ENCODE data around the gene TRIM14. TPM values are rescaled to one million over a fixed set of nuclear protein-coding genes. Genes with fewer than 3 reads are reported as not detected.
"Not testable (repeated sequence)": the region's sequence is repeated elsewhere in the genome, so short reads cannot be mapped to it uniquely, and the experiment has no call there.

Gene TRIM14
- total RNA-seq, 1 experiment from 2014 or later, result 34.1 TPM

- Mint-ChIP-seq H3K27ac (ENCODE audit: unreplicated experiment) (no peak overlapping the region), H3K36me3 (ENCODE audit: insufficient read depth, unreplicated experiment) (peaks cover 24% of the 10 kb centered on the region), H3K27me3 (ENCODE audit: unreplicated experiment) (no peaks in the 10 kb centered on the region), H3K9me3 (ENCODE audit: low read depth, unreplicated experiment) (no peaks in the 10 kb centered on the region), H3K4me1 (ENCODE audit: low read depth, unreplicated experiment) (no peaks in the 10 kb centered on the region), H3K4me3 (ENCODE audit: low read depth, unreplicated experiment) (no peak overlapping the region)
- no peak for DNase-seq
- intact Hi-C loops (cut with micrococcal nuclease; ENCODE audit: unreplicated experiment), result no loop called here
- CTCF ChIA-PET, result no interaction called here
- BruUV-seq (replicated peaks), result no TSS peak
- TF ChIP-seq CTCF (IDR thresholded peaks at IDR 0.05; ENCODE audit: unreplicated experiment), result no peak
Measured at GRCh38 chr9:98130576-98131228, 11.7 kb upstream of the TRIM14 start.

- H3K27ac Mint-ChIP-seq (ENCODE audit: unreplicated experiment); H3K4me3 Mint-ChIP-seq (ENCODE audit: low read depth, unreplicated experiment); H3K4me1 Mint-ChIP-seq (ENCODE audit: low read depth, unreplicated experiment); H3K27me3 Mint-ChIP-seq (ENCODE audit: unreplicated experiment); intact Hi-C loops (cut with micrococcal nuclease; ENCODE audit: unreplicated experiment); CTCF ChIA-PET; BruUV-seq (replicated peaks); DNase-seq; H3K9me3 Mint-ChIP-seq (ENCODE audit: low read depth, unreplicated experiment): not testable (repeated sequence)
- peaks cover 24% of the 10 kb centered on the region for H3K36me3 Mint-ChIP-seq (ENCODE audit: insufficient read depth, unreplicated experiment)
Measured at GRCh38 chr9:98130060-98130459, 11.0 kb upstream of the TRIM14 start.

- H3K27me3 Mint-ChIP-seq (ENCODE audit: unreplicated experiment), result no peaks in the 10 kb centered on the region
- TF ChIP-seq CTCF (IDR thresholded peaks at IDR 0.05; ENCODE audit: unreplicated experiment), result no peak
- H3K9me3 Mint-ChIP-seq (ENCODE audit: low read depth, unreplicated experiment), result no peaks in the 10 kb centered on the region
- intact Hi-C loops (cut with micrococcal nuclease; ENCODE audit: unreplicated experiment), result no loop called here
- H3K36me3 Mint-ChIP-seq (ENCODE audit: insufficient read depth, unreplicated experiment), result peaks cover 24% of the 10 kb centered on the region
- H3K27ac Mint-ChIP-seq (ENCODE audit: unreplicated experiment), result no peak overlapping the region
- no peaks in the 10 kb centered on the region for H3K4me1 Mint-ChIP-seq (ENCODE audit: low read depth, unreplicated experiment)
- no peak for DNase-seq
- CTCF ChIA-PET, result no interaction called here
- BruUV-seq (replicated peaks), result no TSS peak
- no peak overlapping the region for H3K4me3 Mint-ChIP-seq (ENCODE audit: low read depth, unreplicated experiment)
Measured at GRCh38 chr9:98129451-98129881, 10.4 kb upstream of the TRIM14 start.

GRCh38 chr9:98128316-98128715 is 9.3 kb upstream of the TRIM14 start:
- Mint-ChIP-seq H3K9me3 (ENCODE audit: low read depth, unreplicated experiment) (no peaks in the 10 kb centered on the region), H3K4me1 (ENCODE audit: low read depth, unreplicated experiment) (no peaks in the 10 kb centered on the region), H3K27me3 (ENCODE audit: unreplicated experiment) (no peaks in the 10 kb centered on the region), H3K36me3 (ENCODE audit: insufficient read depth, unreplicated experiment) (peaks cover 28% of the 10 kb centered on the region), H3K27ac (ENCODE audit: unreplicated experiment) (no peak overlapping the region), H3K4me3 (ENCODE audit: low read depth, unreplicated experiment) (no peak overlapping the region)
- CTCF ChIA-PET, result no interaction called here
- no peak for DNase-seq
- TF ChIP-seq CTCF (IDR thresholded peaks at IDR 0.05; ENCODE audit: unreplicated experiment), result no peak
- intact Hi-C loops (cut with micrococcal nuclease; ENCODE audit: unreplicated experiment), result no loop called here
- no TSS peak for BruUV-seq (replicated peaks)

- BruUV-seq (replicated peaks), result no TSS peak
- Mint-ChIP-seq H3K9me3 (ENCODE audit: low read depth, unreplicated experiment) (no peaks in the 10 kb centered on the region), H3K4me1 (ENCODE audit: low read depth, unreplicated experiment) (no peaks in the 10 kb centered on the region), H3K27me3 (ENCODE audit: unreplicated experiment) (no peaks in the 10 kb centered on the region), H3K36me3 (ENCODE audit: insufficient read depth, unreplicated experiment) (peaks cover 33% of the 10 kb centered on the region), H3K27ac (ENCODE audit: unreplicated experiment) (no peak overlapping the region), H3K4me3 (ENCODE audit: low read depth, unreplicated experiment) (no peak overlapping the region)
- intact Hi-C loops (cut with micrococcal nuclease; ENCODE audit: unreplicated experiment), result no loop called here
- CTCF ChIA-PET, result no interaction called here
- TF ChIP-seq CTCF (IDR thresholded peaks at IDR 0.05; ENCODE audit: unreplicated experiment), result no peak
- no peak for DNase-seq
Measured at GRCh38 chr9:98127226-98127625, 8.2 kb upstream of the TRIM14 start.
